PFSK-1 (cell line): ENCODE results near the gene MGAT4B.

ENCODE experiments used
- POLR2AphosphoS5 ChIP-seq: IDR thresholded peaks from 2 replicates; pipeline ENCODE4 v1.6.1; 2012; ENCODE audit warnings: low read depth, mild to moderate bottlenecking, control low read depth, low read length, moderate library complexity
- REST ChIP-seq, 2 experiments: IDR thresholded peaks; 2 replicates each; pipeline versions ENCODE4 v1.6.1 to v1.8.0; 2011 to 2012; ENCODE audit warnings: low read depth in 2 of 2, low read length in 2 of 2, control low read depth in 1 of 2, inconsistent platforms in 1 of 2, mild to moderate bottlenecking in 1 of 2, moderate library complexity in 1 of 2; ENCODE audit not compliant: insufficient read depth in 1 of 2
- SIN3A ChIP-seq: IDR thresholded peaks from 2 replicates; pipeline ENCODE4 v1.6.1; 2012; ENCODE audit warnings: mild to moderate bottlenecking, low read length, moderate library complexity, borderline replicate concordance; ENCODE audit not compliant: insufficient read depth
- TAF1 ChIP-seq: IDR thresholded peaks from 2 replicates; pipeline ENCODE4 v1.6.1; 2012; ENCODE audit warnings: low read length, control low read depth, borderline replicate concordance; ENCODE audit not compliant: insufficient read depth

GRCh38 chr5:179780362-179780761 is 26.3 kb downstream of the MGAT4B start:
- TF ChIP-seq TAF1 (no peak), POLR2AphosphoS5 (no peak), SIN3A (no peak), REST (IDR thresholded peaks at IDR 0.05; ENCODE audit: insufficient read depth in 1 of 2, low read depth in 2 of 2, low read length in 2 of 2) (no peak)
